HL-60 (cell line): ENCODE results near the gene KRTAP5-3.

Experiments used
- DNase-seq, 2 experiments: peaks; one replicate each; pipeline ENCODE4 v3.0.0-alpha.2; 2010 to 2020; ENCODE audit warnings: low read depth in 1 of 2, low spot score in 1 of 2
- H3K27ac ChIP-seq: fragments of 250-450 bp; sonication (Bioruptor Pico); replicated peaks from 2 replicates; pipeline ENCODE4 v1.5.1; 2020; ENCODE audit warnings: mild to moderate bottlenecking, moderate library complexity
- H3K27me3 ChIP-seq: fragments of 250-450 bp; sonication (Bioruptor Pico); 2 replicates; pipeline ENCODE4 v1.5.1; 2021; ENCODE audit warnings: mild to moderate bottlenecking, moderate library complexity; ENCODE audit not compliant: insufficient read depth, poor library complexity, severe bottlenecking
- H3K4me3 ChIP-seq: replicated peaks from 2 replicates; pipeline ENCODE4 v1.5.1; 2011; ENCODE audit warnings: mild to moderate bottlenecking, control low read depth, low read length; ENCODE audit not compliant: insufficient read depth
- CTCF ChIP-seq: IDR thresholded peaks from one replicate; pipeline ENCODE4 v1.5.1; 2011; ENCODE audit warnings: low read length, control low read depth, inconsistent platforms; ENCODE audit not compliant: insufficient read depth
- GABPA ChIP-seq: IDR thresholded peaks from 2 replicates; pipeline ENCODE4 v1.6.1; 2012; ENCODE audit warnings: low read depth
- POLR2AphosphoS5 ChIP-seq: IDR thresholded peaks from 2 replicates; pipeline ENCODE4 v1.6.1; 2012; ENCODE audit warnings: low read depth
- REST ChIP-seq: IDR thresholded peaks from 2 replicates; pipeline ENCODE4 v1.6.1; 2012; ENCODE audit warnings: low read depth; ENCODE audit not compliant: insufficient replicate concordance
- SPI1 ChIP-seq: IDR thresholded peaks from 2 replicates; pipeline ENCODE4 v1.6.1; 2012; ENCODE audit warnings: low read depth, mild to moderate bottlenecking, borderline replicate concordance

Gene KRTAP5-3

GRCh38 chr11:1574238-1574932, 33.9 kb downstream of the KRTAP5-3 start:
- Histone ChIP-seq H3K27ac (no peak overlapping the region), H3K27me3 (peaks cover 40% of the 10 kb centered on the region), H3K4me3 (peak overlapping the region; percentile 20; the same call in 1 of the 2 replicates)
- DNase-seq = peak; percentile 17 to 30
- TF ChIP-seq POLR2AphosphoS5 (no peak), REST (no peak), CTCF (peak; percentile 43)

- no peak overlapping the region for H3K4me3 ChIP-seq
- no peak overlapping the region for H3K27ac ChIP-seq
- peaks cover 43% of the 10 kb centered on the region for H3K27me3 ChIP-seq
- DNase-seq = no peak
- no peak for TF ChIP-seq SPI1
- no peak for TF ChIP-seq CTCF
- TF ChIP-seq POLR2AphosphoS5 = no peak
- TF ChIP-seq GABPA = no peak
- TF ChIP-seq REST = no peak
Observed at GRCh38 chr11:1573903-1574237, 34.4 kb downstream of the KRTAP5-3 start.

GRCh38 chr11:1573077-1573902, 35.0 kb downstream of the KRTAP5-3 start:
- TF ChIP-seq GABPA = no peak
- Histone ChIP-seq H3K4me3 (no peak overlapping the region), H3K27me3 (peaks cover 48% of the 10 kb centered on the region), H3K27ac (no peak overlapping the region)
- DNase-seq = no peak

- Histone ChIP-seq H3K27ac (no peak within 1 kb of the TSS), H3K4me3 (peak within 1 kb of the TSS; percentile 30), H3K27me3 (peaks cover 48% of the 10 kb centered on the region)
- TF ChIP-seq CTCF (no peak), POLR2AphosphoS5 (no peak)
- peak; percentile 40 to 56 for DNase-seq
Observed at GRCh38 chr11:1572197-1573076, 35.8 kb downstream of the KRTAP5-3 start, which contains the start of gene DUSP8. DUSP8 (minus strand) TSS chr11:1572271; CDS start chr11:1565826, 6,445 bp downstream.
